Glutamatergic neuron (in vitro differentiated cells): Measurements from ENCODE around the gene SH3PXD2B. TPM values are rescaled to one million over a fixed set of nuclear protein-coding genes. Genes with fewer than 3 reads are reported as not detected.
A peak's percentile ranks its signal among the peaks of the same experiment; 100 is the strongest.

Experiments
- DNase-seq: peaks from one replicate; pipeline ENCODE4 v3.0.0; 2022
- H3K27ac Mint-ChIP-seq: one replicate; pipeline ENCODE4 v1.8.0; 2020; ENCODE audit warnings: mild to moderate bottlenecking, mixed read lengths, inconsistent platforms; ENCODE audit not compliant: unreplicated experiment
- H3K27me3 Mint-ChIP-seq: one replicate; pipeline ENCODE4 v1.8.0; 2020; ENCODE audit warnings: mild to moderate bottlenecking, moderate library complexity, mixed read lengths, inconsistent platforms; ENCODE audit not compliant: unreplicated experiment
- H3K36me3 Mint-ChIP-seq: one replicate; pipeline ENCODE4 v1.8.0; 2020; ENCODE audit warnings: mild to moderate bottlenecking, mixed read lengths, inconsistent platforms; ENCODE audit not compliant: unreplicated experiment
- H3K4me1 Mint-ChIP-seq: one replicate; pipeline ENCODE4 v1.8.0; 2020; ENCODE audit warnings: mild to moderate bottlenecking, low read depth, mixed read lengths, inconsistent platforms; ENCODE audit not compliant: unreplicated experiment
- H3K4me3 Mint-ChIP-seq: one replicate; pipeline ENCODE4 v1.8.0; 2020; ENCODE audit warnings: mild to moderate bottlenecking, mixed read lengths, inconsistent platforms; ENCODE audit not compliant: unreplicated experiment
- H3K9me3 Mint-ChIP-seq: one replicate; pipeline ENCODE4 v1.8.0; 2020; ENCODE audit warnings: mild to moderate bottlenecking, moderate library complexity, mixed read lengths, inconsistent platforms; ENCODE audit not compliant: unreplicated experiment
- CTCF ChIP-seq: fragments of 200-600 bp; sonication (generic); IDR thresholded peaks from one replicate; pipeline ENCODE4 v1.5.0; 2021; ENCODE audit not compliant: partially characterized antibody, unreplicated experiment
- total RNA-seq: library from RNA; stranded (reverse); fragmentation: NEBNext Ultra II Directional; extraction: Animal tissue kit (Norgen Biotek cat#: 25700); gene quantifications from one replicate; pipeline ENCODE4 v1.2.1, GENCODE V29; 2021; ENCODE audit not compliant: unreplicated experiment

The SH3PXD2B gene
- total RNA-seq, 1 donor from 2014 or later, result 96.8 TPM

GRCh38 chr5:172344855-172345409 lies 109.4 kb downstream of the SH3PXD2B start:
- H3K4me1 Mint-ChIP-seq, result no peaks in the 10 kb centered on the region
- peaks cover 3% of the 10 kb centered on the region for H3K36me3 Mint-ChIP-seq
- peaks cover 4% of the 10 kb centered on the region for H3K9me3 Mint-ChIP-seq

DNA sequence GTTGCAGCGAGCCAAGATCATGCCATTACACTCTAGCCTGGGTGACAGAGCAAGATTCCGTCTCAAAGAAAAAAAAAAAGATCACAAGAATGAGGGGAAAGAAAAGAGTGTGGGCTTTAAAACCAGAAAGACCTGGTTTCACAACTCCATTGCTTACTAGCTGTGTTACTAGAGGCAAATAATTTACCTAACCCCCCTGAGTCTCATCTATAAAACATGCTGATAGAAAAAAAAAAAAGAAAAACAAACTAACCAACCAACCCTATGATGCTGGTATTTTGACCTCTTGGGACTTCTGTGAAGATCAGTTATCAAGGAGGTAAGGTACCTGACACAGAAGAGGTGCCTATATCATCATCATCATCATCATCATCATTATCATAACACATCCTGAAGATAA lies 110.6 kb downstream of the SH3PXD2B start:
- no peaks in the 10 kb centered on the region for H3K4me1 Mint-ChIP-seq
- H3K36me3 Mint-ChIP-seq, result peaks cover 3% of the 10 kb centered on the region
- peaks cover 6% of the 10 kb centered on the region for H3K27me3 Mint-ChIP-seq
- no peak overlapping the region for H3K4me3 Mint-ChIP-seq
- TF ChIP-seq CTCF, result no peak
- H3K27ac Mint-ChIP-seq, result no peak overlapping the region
- H3K9me3 Mint-ChIP-seq, result peaks cover 5% of the 10 kb centered on the region
- DNase-seq, result no peak

More at GRCh38 chr5:172344855-172345409, 109.4 kb downstream of the SH3PXD2B start:
- no peak for DNase-seq
- Mint-ChIP-seq H3K27ac (no peak overlapping the region), H3K4me3 (no peak overlapping the region), H3K27me3 (peaks cover 3% of the 10 kb centered on the region)
- TF ChIP-seq CTCF, result no peak

DNA sequence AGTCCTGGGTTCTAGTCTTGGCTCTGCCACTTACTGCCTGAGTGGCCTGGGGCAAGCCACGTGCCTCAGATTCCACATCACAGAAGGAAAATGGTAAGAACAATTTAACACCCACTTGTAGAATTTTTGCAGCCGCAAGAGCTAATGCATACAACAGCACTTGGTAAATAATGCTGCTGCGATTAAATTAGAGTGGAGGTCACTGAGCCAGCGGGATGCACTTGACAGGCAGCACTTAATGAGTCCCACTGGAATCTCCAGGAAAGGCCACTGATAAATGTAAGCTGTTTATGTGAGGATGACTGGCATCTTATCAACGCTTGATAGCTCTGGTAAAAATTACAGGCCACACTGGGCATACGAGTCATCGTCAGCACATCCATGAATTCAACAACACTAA lies 111.4 kb downstream of the SH3PXD2B start:
- Mint-ChIP-seq H3K27me3 (peaks cover 6% of the 10 kb centered on the region), H3K4me3 (no peak overlapping the region)
- no peak for DNase-seq

GRCh38 chr5:172339264-172340180 lies 114.8 kb downstream of the SH3PXD2B start:
- Mint-ChIP-seq H3K27ac (no peak overlapping the region), H3K27me3 (peaks cover 6% of the 10 kb centered on the region)

More for the DNA sequence above, 111.4 kb downstream of the SH3PXD2B start:
- Mint-ChIP-seq H3K4me1 (no peaks in the 10 kb centered on the region), H3K36me3 (peaks cover 3% of the 10 kb centered on the region), H3K27ac (peak overlapping the region; percentile 45), H3K9me3 (peaks cover 5% of the 10 kb centered on the region)
- no peak for TF ChIP-seq CTCF

More at GRCh38 chr5:172339264-172340180, 114.8 kb downstream of the SH3PXD2B start:
- Mint-ChIP-seq H3K36me3 (peaks cover 4% of the 10 kb centered on the region), H3K4me3 (no peak overlapping the region), H3K4me1 (peaks cover 3% of the 10 kb centered on the region), H3K9me3 (peaks cover 5% of the 10 kb centered on the region)
- no peak for TF ChIP-seq CTCF
- no peak for DNase-seq
